22Rv1 (cell line): Measurements from ENCODE around the gene SYNE2.

Experiments
- ZFX ChIP-seq: fragments of 450-650 bp; IDR thresholded peaks from 2 replicates; pipeline ENCODE4 v1.6.1; 2017; ENCODE audit warnings: antibody characterized with exemption, borderline replicate concordance
- TF ChIP-seq, protein P1 (sequence below): fragments of 450-650 bp; IDR thresholded peaks from 2 replicates; pipeline ENCODE4 v1.5.1; 2017; ENCODE audit warnings: mild to moderate bottlenecking

DNA sequence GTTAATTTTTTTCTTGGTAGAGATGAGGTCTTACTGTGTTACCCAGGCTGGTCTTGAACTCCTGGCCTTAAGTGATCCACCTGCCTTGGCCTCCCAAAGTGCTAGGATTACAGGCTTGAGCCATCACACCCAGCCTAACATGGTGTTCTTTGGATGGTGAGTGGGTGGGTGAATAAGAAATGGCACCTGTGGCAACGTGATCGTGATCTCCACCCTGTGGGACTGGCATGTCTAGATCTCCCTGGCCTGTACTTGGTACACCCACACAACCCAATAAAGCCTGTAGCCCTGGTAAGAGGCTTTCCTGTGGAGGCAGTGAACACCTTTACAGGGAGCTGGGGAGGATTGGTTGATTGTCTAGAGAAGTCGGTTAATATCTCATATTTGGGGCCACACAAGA is 25.2 kb downstream of the SYNE2 start:
- TF ChIP-seq, protein P1, sequence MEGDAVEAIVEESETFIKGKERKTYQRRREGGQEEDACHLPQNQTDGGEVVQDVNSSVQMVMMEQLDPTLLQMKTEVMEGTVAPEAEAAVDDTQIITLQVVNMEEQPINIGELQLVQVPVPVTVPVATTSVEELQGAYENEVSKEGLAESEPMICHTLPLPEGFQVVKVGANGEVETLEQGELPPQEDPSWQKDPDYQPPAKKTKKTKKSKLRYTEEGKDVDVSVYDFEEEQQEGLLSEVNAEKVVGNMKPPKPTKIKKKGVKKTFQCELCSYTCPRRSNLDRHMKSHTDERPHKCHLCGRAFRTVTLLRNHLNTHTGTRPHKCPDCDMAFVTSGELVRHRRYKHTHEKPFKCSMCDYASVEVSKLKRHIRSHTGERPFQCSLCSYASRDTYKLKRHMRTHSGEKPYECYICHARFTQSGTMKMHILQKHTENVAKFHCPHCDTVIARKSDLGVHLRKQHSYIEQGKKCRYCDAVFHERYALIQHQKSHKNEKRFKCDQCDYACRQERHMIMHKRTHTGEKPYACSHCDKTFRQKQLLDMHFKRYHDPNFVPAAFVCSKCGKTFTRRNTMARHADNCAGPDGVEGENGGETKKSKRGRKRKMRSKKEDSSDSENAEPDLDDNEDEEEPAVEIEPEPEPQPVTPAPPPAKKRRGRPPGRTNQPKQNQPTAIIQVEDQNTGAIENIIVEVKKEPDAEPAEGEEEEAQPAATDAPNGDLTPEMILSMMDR, result no peak
- no peak for TF ChIP-seq ZFX
